HG02970 (cell line): Measurements from ENCODE around the gene PHACTR3.
"Not testable (repeated sequence)": the region's sequence is repeated elsewhere in the genome, so short reads cannot be mapped to it uniquely, and the experiment has no call there.

Experiments used
- ATAC-seq: cut with Tn5 transposase; IDR thresholded peaks from one replicate; pipeline ENCODE4 v1.9.1; 2021; ENCODE audit warnings: mild to moderate bottlenecking, moderate library complexity, moderate number of reproducible peaks; ENCODE audit not compliant: unreplicated experiment, low FRiP score

PHACTR3 gene

GRCh38 chr20:59617221-59617620 is 12.9 kb downstream of the PHACTR3 start:
- ATAC-seq = no peak

GRCh38 chr20:59618131-59618530 is 13.8 kb downstream of the PHACTR3 start:
- ATAC-seq = no peak

- not testable (repeated sequence) for ATAC-seq
Measured at GRCh38 chr20:59618585-59618984, 14.2 kb downstream of the PHACTR3 start.

GRCh38 chr20:59620860-59621505 is 16.6 kb downstream of the PHACTR3 start:
- no peak for ATAC-seq

- no peak for ATAC-seq
Measured at GRCh38 chr20:59622496-59622895, 18.2 kb downstream of the PHACTR3 start.

GRCh38 chr20:59623133-59623532 is 18.8 kb downstream of the PHACTR3 start:
- ATAC-seq = no peak

GRCh38 chr20:59623583-59623982 is 19.2 kb downstream of the PHACTR3 start:
- ATAC-seq = no peak

GRCh38 chr20:59624401-59624800 is 20.1 kb downstream of the PHACTR3 start:
- no peak for ATAC-seq

- no peak for ATAC-seq
Measured at GRCh38 chr20:59625214-59625922, 21.0 kb downstream of the PHACTR3 start.

- ATAC-seq = no peak
Measured at GRCh38 chr20:59627298-59627697, 23.0 kb downstream of the PHACTR3 start.

GRCh38 chr20:59628171-59628570 is 23.8 kb downstream of the PHACTR3 start:
- ATAC-seq = no peak

GRCh38 chr20:59629141-59630045 is 25.1 kb downstream of the PHACTR3 start:
- ATAC-seq = no peak

- no peak for ATAC-seq
Measured at GRCh38 chr20:59630526-59630925, 26.2 kb downstream of the PHACTR3 start.

- no peak for ATAC-seq
Measured at GRCh38 chr20:59631751-59632540, 27.6 kb downstream of the PHACTR3 start.

- ATAC-seq = no peak
Measured at GRCh38 chr20:59632541-59633113, 28.3 kb downstream of the PHACTR3 start.

GRCh38 chr20:59633656-59634251 is 29.4 kb downstream of the PHACTR3 start:
- no peak for ATAC-seq

- ATAC-seq = no peak
Measured at GRCh38 chr20:59634435-59635005, 30.2 kb downstream of the PHACTR3 start.

- no peak for ATAC-seq
Measured at GRCh38 chr20:59636766-59637370, 32.5 kb downstream of the PHACTR3 start.

GRCh38 chr20:59640267-59640666 is 35.9 kb downstream of the PHACTR3 start:
- no peak for ATAC-seq
